H9 (cell line): ENCODE data around the gene NR1H2. TPM values are rescaled to one million over a fixed set of nuclear protein-coding genes. Genes with fewer than 3 reads are reported as not detected.

Experiments used
- DNase-seq: peaks from one replicate; pipeline ENCODE4 v3.0.0-alpha.2; 2017
- H2AFZ ChIP-seq: one replicate; pipeline ENCODE4 v1.6.1; 2013; ENCODE audit warnings: mild to moderate bottlenecking, low read length, control low read depth, moderate library complexity
- H2AK5ac ChIP-seq: 2 replicates; pipeline ENCODE4 v1.6.1; 2013; ENCODE audit warnings: low read length, control low read depth, mixed read lengths; ENCODE audit not compliant: insufficient read length
- H2BK120ac ChIP-seq: one replicate; pipeline ENCODE4 v1.6.1; 2013; ENCODE audit warnings: low read depth, mild to moderate bottlenecking, low read length, control low read depth, inconsistent platforms; ENCODE audit not compliant: poor library complexity, severe bottlenecking
- H2BK12ac ChIP-seq: 2 replicates; pipeline ENCODE4 v1.6.1; 2013; ENCODE audit warnings: low read length, control low read depth, mixed read lengths, low read depth; ENCODE audit not compliant: insufficient read length
- H2BK15ac ChIP-seq: 2 replicates; pipeline ENCODE4 v1.6.1; 2013; ENCODE audit warnings: low read depth, low read length, control low read depth
- H2BK20ac ChIP-seq: one replicate; pipeline ENCODE4 v1.6.1; 2013; ENCODE audit warnings: low read depth, mild to moderate bottlenecking, low read length, control low read depth, inconsistent platforms; ENCODE audit not compliant: poor library complexity, severe bottlenecking
- H2BK5ac ChIP-seq: 2 replicates; pipeline ENCODE4 v1.6.1; 2013; ENCODE audit warnings: low read length, control low read depth, mixed read lengths; ENCODE audit not compliant: insufficient read length
- H3K14ac ChIP-seq: 2 replicates; pipeline ENCODE4 v1.6.1; 2013; ENCODE audit warnings: low read length, control low read depth; ENCODE audit not compliant: insufficient read depth
- H3K18ac ChIP-seq: 2 replicates; pipeline ENCODE4 v1.6.1; 2013; ENCODE audit warnings: low read depth, mild to moderate bottlenecking, mixed read lengths, low read length, control low read depth; ENCODE audit not compliant: insufficient read length
- H3K23ac ChIP-seq: 2 replicates; pipeline ENCODE4 v1.6.1; 2013; ENCODE audit warnings: low read length, control low read depth, mixed read lengths, low read depth; ENCODE audit not compliant: insufficient read length
- H3K23me2 ChIP-seq: 2 replicates; pipeline ENCODE4 v1.6.1; 2013; ENCODE audit warnings: low read depth, mild to moderate bottlenecking, mixed read lengths, low read length, control low read depth; ENCODE audit not compliant: insufficient read length, poor library complexity, severe bottlenecking
- H3K27ac ChIP-seq: 2 replicates; pipeline ENCODE4 v1.5.1; 2013; ENCODE audit warnings: low read length, control low read depth, mixed read lengths, low read depth; ENCODE audit not compliant: insufficient read length
- H3K27me3 ChIP-seq: 2 replicates; pipeline ENCODE4 v1.6.1; 2013; ENCODE audit warnings: low read length, control low read depth, inconsistent platforms; ENCODE audit not compliant: insufficient read depth
- H3K4ac ChIP-seq: 2 replicates; pipeline ENCODE4 v1.6.1; 2013; ENCODE audit warnings: low read depth, mild to moderate bottlenecking, control low read depth, inconsistent platforms, low read length, moderate library complexity
- H3K4me1 ChIP-seq: 2 replicates; pipeline ENCODE4 v1.6.1; 2013; ENCODE audit warnings: low read length, control low read depth, inconsistent platforms; ENCODE audit not compliant: insufficient read depth
- H3K4me2 ChIP-seq: 2 replicates; pipeline ENCODE4 v1.6.1; 2013; ENCODE audit warnings: low read length, control low read depth, mixed read lengths; ENCODE audit not compliant: insufficient read length, insufficient read depth
- H3K56ac ChIP-seq: 2 replicates; pipeline ENCODE4 v1.6.1; 2013; ENCODE audit warnings: low read depth, mild to moderate bottlenecking, mixed read lengths, low read length, control low read depth; ENCODE audit not compliant: insufficient read length
- H3K79me1 ChIP-seq: 2 replicates; pipeline ENCODE4 v1.6.1; 2013; ENCODE audit warnings: low read depth, mild to moderate bottlenecking, moderate library complexity, low read length, control low read depth, inconsistent platforms; ENCODE audit not compliant: insufficient read depth, poor library complexity, severe bottlenecking
- H3K79me2 ChIP-seq: 2 replicates; pipeline ENCODE4 v1.6.1; 2013; ENCODE audit warnings: low read length, control low read depth, inconsistent platforms; ENCODE audit not compliant: insufficient read depth
- H3K9ac ChIP-seq: 2 replicates; pipeline ENCODE4 v1.6.1; 2013; ENCODE audit warnings: low read length, control low read depth, mixed read lengths; ENCODE audit not compliant: insufficient read length; ENCODE audit errors: extremely low read depth
- H3K9me3 ChIP-seq: one replicate; pipeline ENCODE4 v1.6.1; 2013; ENCODE audit warnings: low read depth, low read length, inconsistent platforms; ENCODE audit not compliant: control insufficient read depth
- H3T11ph ChIP-seq: one replicate; pipeline ENCODE4 v1.6.1; 2013; ENCODE audit warnings: mild to moderate bottlenecking, low read length, control low read depth, inconsistent platforms
- H4K20me1 ChIP-seq: one replicate; pipeline ENCODE4 v1.6.1; 2013; ENCODE audit not compliant: control insufficient read depth, insufficient read length, insufficient read depth
- H4K5ac ChIP-seq: 2 replicates; pipeline ENCODE4 v1.6.1; 2013; ENCODE audit warnings: low read depth, mild to moderate bottlenecking, mixed read lengths, low read length, control low read depth; ENCODE audit not compliant: insufficient read length
- H4K8ac ChIP-seq: replicated peaks from 2 replicates; pipeline ENCODE4 v1.6.1; 2013; ENCODE audit warnings: low read length, control low read depth, mixed read lengths, low read depth; ENCODE audit not compliant: insufficient read length
- H4K91ac ChIP-seq: 2 replicates; pipeline ENCODE4 v1.6.1; 2013; ENCODE audit warnings: low read depth, mild to moderate bottlenecking, moderate library complexity, mixed read lengths, low read length, control low read depth; ENCODE audit not compliant: insufficient read length
- H3K27ac Mint-ChIP-seq, 3 experiments: 2 replicates in 2 of 3; 3 replicates in 1 of 3; pipeline ENCODE4 v1.8.0; 2020 to 2021; ENCODE audit warnings: mixed read lengths in 3 of 3, mild to moderate bottlenecking in 1 of 3, moderate library complexity in 1 of 3
- H3K27me3 Mint-ChIP-seq: 2 replicates; pipeline ENCODE4 v1.8.0; 2021; ENCODE audit warnings: low read depth, mild to moderate bottlenecking, moderate library complexity, mixed read lengths
- H3K36me3 Mint-ChIP-seq, 3 experiments: 2 replicates in 2 of 3; 3 replicates in 1 of 3; pipeline ENCODE4 v1.8.0; 2020 to 2021; ENCODE audit warnings: low read depth in 3 of 3, mixed read lengths in 3 of 3; ENCODE audit not compliant: insufficient read depth in 1 of 3
- H3K4me1 Mint-ChIP-seq, 2 experiments: 2 replicates each; pipeline ENCODE4 v1.8.0; 2020; ENCODE audit warnings: mixed read lengths in 2 of 2
- H3K4me3 Mint-ChIP-seq, 2 experiments: 2 replicates in 1 of 2; 3 replicates in 1 of 2; pipeline ENCODE4 v1.8.0; 2020 to 2021; ENCODE audit warnings: mild to moderate bottlenecking in 2 of 2, mixed read lengths in 2 of 2, moderate library complexity in 1 of 2
- H3K9me3 Mint-ChIP-seq, 2 experiments: 2 replicates in 1 of 2; 3 replicates in 1 of 2; pipeline ENCODE4 v1.8.0; 2020; ENCODE audit warnings: mild to moderate bottlenecking in 2 of 2, mixed read lengths in 2 of 2, moderate library complexity in 1 of 2
- CTCF ChIP-seq: fragments of 200-600 bp; sonication (generic); conservative IDR thresholded peaks from 3 replicates; pipeline ENCODE4 v1.8.0; 2021; ENCODE audit warnings: antibody characterized with exemption, mild to moderate bottlenecking
- WGBS: extraction: QIAGEN DNeasy Blood & Tissue Kit; methylation state at CpG from one replicate; pipeline ENCODE4 v1.1.7; 2013; ENCODE audit warnings: missing lambda C conversion rate, low lambda C conversion rate, mixed read lengths; ENCODE audit not compliant: insufficient read length; ENCODE audit errors: extremely low coverage; 5-methylcytosine and 5-hydroxymethylcytosine counted together
- total RNA-seq: library from RNA; stranded (reverse); gene quantifications from 2 replicates; pipeline ENCODE4 v1.2.1, GENCODE V29; 2021

Gene NR1H2
- total RNA-seq, 1 experiment from 2014 or later: 33.2 TPM

GRCh38 chr19:50358483-50359327 is 17.6 kb upstream of the NR1H2 start:
- Mint-ChIP-seq H3K9me3 (no peaks in the 10 kb centered on the region; a peak in 2 of 5 replicates), H3K4me3 (no peak overlapping the region), H3K36me3 (peaks cover 0 to 8% (median 6%) of the 10 kb centered on the region in 3 experiments; a peak in 4 of 7 replicates), H3K27ac (peak overlapping the region in 1 of 3 experiments; percentile 57; a peak in 1 of 7 replicates), H3K4me1 (peaks cover 11 to 19% of the 10 kb centered on the region in 2 experiments), H3K27me3 (peaks cover 12% of the 10 kb centered on the region)
- no peak overlapping the region for H3K56ac ChIP-seq
- H3K27ac ChIP-seq: no peak overlapping the region
- no peak overlapping the region for H3T11ph ChIP-seq
- no peaks in the 10 kb centered on the region for H3K79me2 ChIP-seq
- H2AFZ ChIP-seq: no peak overlapping the region
- no peak overlapping the region for H2AK5ac ChIP-seq
- no peaks in the 10 kb centered on the region for H3K79me1 ChIP-seq
- no peak for TF ChIP-seq CTCF
- H3K18ac ChIP-seq: no peak overlapping the region
- no peak for DNase-seq
- no peak overlapping the region for H3K23ac ChIP-seq
- H3K4me2 ChIP-seq: no peak overlapping the region
- H2BK20ac ChIP-seq: no peak overlapping the region
- no peak overlapping the region for H2BK120ac ChIP-seq
- no CpG with 5 or more reads among the region's 54 CpGs for WGBS
- H3K4ac ChIP-seq: no peak overlapping the region
- no peaks in the 10 kb centered on the region for H4K20me1 ChIP-seq
- no peak overlapping the region; the same call in 1 of the 2 replicates for H3K14ac ChIP-seq
- no peaks in the 10 kb centered on the region for H3K23me2 ChIP-seq
- H4K5ac ChIP-seq: no peak overlapping the region
- H3K27me3 ChIP-seq: no peaks in the 10 kb centered on the region
- H2BK5ac ChIP-seq: no peak overlapping the region
- H3K9ac ChIP-seq: no peak overlapping the region
- H2BK12ac ChIP-seq: no peak overlapping the region
- H3K9me3 ChIP-seq: no peaks in the 10 kb centered on the region
- H4K8ac ChIP-seq: no peak overlapping the region
- H2BK15ac ChIP-seq: no peak overlapping the region
- no peak overlapping the region for H4K91ac ChIP-seq
- H3K4me1 ChIP-seq: peaks cover 2% of the 10 kb centered on the region; the same call in 1 of the 2 replicates
